Spinal cord (tissue), 10 donors: Measurements from ENCODE around the gene ITCH. TPM values are rescaled to one million over a fixed set of nuclear protein-coding genes. Genes with fewer than 3 reads are reported as not detected.
"Not testable (repeated sequence)": the region's sequence is repeated elsewhere in the genome, so short reads cannot be mapped to it uniquely, and the experiment has no call there.

Experiments
- DNase-seq, 6 donors: peaks; one replicate each; pipeline versions ENCODE4 v3.0.0 to v3.0.0-alpha.2; 2013 to 2015; ENCODE audit warnings: low spot score in 6 of 6, low read depth in 4 of 6
- H3K27ac ChIP-seq: one replicate; pipeline ENCODE4 v1.5.1; 2013; ENCODE audit warnings: low read depth, low read length, control low read depth
- H3K27me3 ChIP-seq: one replicate; pipeline ENCODE4 v1.6.1; 2013; ENCODE audit warnings: low read length; ENCODE audit not compliant: control insufficient read depth, insufficient read depth
- H3K36me3 ChIP-seq: one replicate; pipeline ENCODE4 v1.6.1; 2013; ENCODE audit warnings: low read length; ENCODE audit not compliant: control insufficient read depth, insufficient read depth
- H3K4me1 ChIP-seq: one replicate; pipeline ENCODE4 v1.6.1; 2013; ENCODE audit warnings: low read length; ENCODE audit not compliant: control insufficient read depth, insufficient read depth
- H3K4me3 ChIP-seq: one replicate; pipeline ENCODE4 v1.5.1; 2013; ENCODE audit warnings: low read depth, low read length, control low read depth
- H3K9me3 ChIP-seq: one replicate; pipeline ENCODE4 v1.6.1; 2013; ENCODE audit warnings: low read length; ENCODE audit not compliant: control insufficient read depth, insufficient read depth
- WGBS: methylation state at CpG from one replicate; pipeline ENCODE4 v1.1.5; 2013; ENCODE audit warnings: missing lambda C conversion rate; ENCODE audit not compliant: insufficient coverage; 5-methylcytosine and 5-hydroxymethylcytosine counted together
- polyA plus RNA-seq, 2 donors: library from polyadenylated mRNA; unstranded; fragments of 120-200 nt; gene quantifications; one replicate each; pipeline ENCODE4 v1.2.1, GENCODE V29; 2013; ENCODE audit not compliant: insufficient read length in 2 of 2
- total RNA-seq, 2 donors: library from RNA; depleted of rRNA in 1 of 2; stranded (reverse); fragments of 120-200 nt in 1 of 2; fragments of >200 nt in 1 of 2; gene quantifications; one replicate each; pipeline versions ENCODE4 v1.2.3 to v1.2.4, GENCODE V29; 2013 to 2014
- donor health status: healthy.

ITCH gene
- total and polyA plus RNA-seq, 4 donors: 25.3 to 88.5 (median 46.7) TPM

DNA sequence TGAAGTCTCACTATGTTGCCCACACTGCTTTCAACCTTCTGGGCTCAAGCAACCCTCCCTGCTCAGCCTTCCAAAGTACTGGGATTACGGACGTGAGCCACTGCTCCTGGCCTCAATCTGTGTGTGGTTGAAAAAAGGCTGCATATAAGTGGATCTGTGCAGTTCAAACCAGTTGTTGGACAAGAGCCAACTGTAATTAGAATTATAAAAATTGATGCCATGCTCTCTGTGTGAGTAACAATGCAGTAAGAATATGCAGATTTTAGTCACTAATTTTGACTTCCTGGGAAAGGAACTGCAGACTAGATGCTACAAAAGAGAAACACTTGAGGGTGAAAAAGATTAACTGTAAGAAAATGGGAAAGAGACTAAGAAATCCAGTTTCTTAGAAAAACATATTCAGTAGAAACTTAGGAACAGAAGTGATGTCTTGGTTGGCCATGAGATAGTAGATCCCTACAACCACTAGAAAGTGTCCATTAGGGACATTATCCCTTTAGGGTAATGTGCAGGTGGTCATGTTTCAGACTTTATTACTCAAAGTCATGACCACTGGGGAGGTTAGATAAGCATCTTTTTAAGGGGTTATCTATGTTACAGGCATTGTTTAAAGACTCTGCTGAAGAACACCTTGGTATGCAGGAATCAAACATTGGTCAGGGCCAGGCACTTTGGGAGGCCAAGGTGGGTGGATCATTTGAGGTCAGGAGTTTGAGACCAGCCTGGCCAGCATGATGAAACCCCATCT, 26.3 kb downstream of the ITCH start:
- H3K9me3 ChIP-seq: no peaks in the 10 kb centered on the region
- peaks cover 2% of the 10 kb centered on the region for H3K4me1 ChIP-seq
- H3K36me3 ChIP-seq: peaks cover 12% of the 10 kb centered on the region
- H3K4me3 ChIP-seq: no peak overlapping the region
- H3K27ac ChIP-seq: no peak overlapping the region
- no CpG with 5 or more reads among the region's 2 CpGs for WGBS
- H3K27me3 ChIP-seq: no peaks in the 10 kb centered on the region
- peak in 2 of 6 donors; percentile 46 to 49 for DNase-seq

DNA sequence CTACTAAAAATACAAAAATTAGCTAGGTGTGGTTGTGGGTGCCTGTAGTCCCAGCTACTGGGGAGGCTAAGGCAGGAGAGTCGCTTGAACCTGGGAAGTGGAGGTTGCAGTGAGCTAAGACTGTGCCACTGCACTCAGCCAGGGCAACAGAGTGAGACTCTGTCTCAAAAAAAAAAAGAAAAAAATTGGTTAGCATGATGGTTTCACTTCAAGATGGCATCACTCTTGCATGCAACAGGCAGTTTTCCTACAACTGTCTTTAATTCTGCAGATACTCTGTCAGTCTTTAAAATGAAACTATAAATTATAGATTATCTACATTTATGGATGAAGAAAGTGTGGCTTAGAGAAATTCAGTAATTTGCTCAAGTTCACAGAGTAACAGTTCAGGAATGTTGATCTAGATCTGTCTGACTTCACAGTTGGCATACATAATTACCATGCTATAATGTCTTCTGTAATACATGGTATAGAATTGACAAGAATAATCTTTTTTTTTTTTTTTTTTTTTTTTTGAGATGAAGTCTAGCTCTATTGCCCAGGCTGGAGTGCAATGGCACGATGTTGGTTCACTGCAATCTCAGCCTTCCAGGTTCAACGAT, 27.0 kb downstream of the ITCH start:
- 100% methylated on average over 2 of the region's 3 CpGs for WGBS
- no peak overlapping the region for H3K27ac ChIP-seq

DNA sequence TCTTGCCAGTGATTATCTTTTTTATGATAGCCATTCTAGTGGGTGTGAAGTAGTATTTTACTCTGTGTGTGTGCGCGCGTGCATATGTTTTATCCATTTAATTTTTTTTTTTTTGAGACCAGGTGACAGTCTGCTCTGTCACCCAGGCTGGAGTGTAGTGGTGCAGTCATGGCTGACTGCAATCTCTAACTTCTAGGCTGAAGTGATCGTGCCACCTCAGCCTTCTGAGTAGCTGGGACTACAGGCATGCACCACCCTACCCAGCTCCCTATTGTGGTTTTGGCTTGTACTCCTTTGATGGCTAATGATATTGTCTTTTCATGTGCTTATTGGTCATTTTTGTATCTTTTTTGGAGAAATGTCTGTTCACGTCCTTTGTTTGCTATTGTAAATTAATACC, 33.3 kb downstream of the ITCH start:
- Histone ChIP-seq H3K4me3 (no peak overlapping the region), H3K36me3 (peaks cover 28% of the 10 kb centered on the region), H3K4me1 (no peaks in the 10 kb centered on the region), H3K27me3 (no peaks in the 10 kb centered on the region), H3K9me3 (no peaks in the 10 kb centered on the region), H3K27ac (no peak overlapping the region)
- no peak for DNase-seq
- WGBS: no CpG with 5 or more reads among the region's 5 CpGs

More for the DNA sequence above, 27.0 kb downstream of the ITCH start:
- H3K36me3 ChIP-seq: peaks cover 18% of the 10 kb centered on the region
- no peak overlapping the region for H3K4me3 ChIP-seq
- no peaks in the 10 kb centered on the region for H3K27me3 ChIP-seq
- no peaks in the 10 kb centered on the region for H3K9me3 ChIP-seq
- DNase-seq: no peak
- peaks cover 2% of the 10 kb centered on the region for H3K4me1 ChIP-seq

DNA sequence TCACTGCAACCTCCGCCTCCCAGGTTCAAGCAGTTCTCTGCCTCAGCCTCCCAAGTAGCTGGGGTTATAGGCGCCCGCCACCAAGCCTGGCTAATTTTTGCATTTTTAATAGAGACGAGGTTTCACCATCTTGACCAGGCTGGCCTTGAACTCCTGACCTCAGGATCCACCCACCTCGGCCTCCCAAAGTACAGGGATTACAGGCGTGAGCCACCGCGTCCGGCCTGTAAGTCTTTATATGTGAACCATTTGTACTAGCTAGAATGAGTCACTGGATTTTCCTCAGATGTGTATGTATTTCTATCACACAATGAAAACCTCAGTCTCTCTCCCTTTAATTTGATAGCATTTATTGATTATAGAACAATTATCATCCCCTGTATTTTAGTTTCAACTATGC, 34.0 kb downstream of the ITCH start:
- no peak overlapping the region for H3K27ac ChIP-seq
- 100% methylated on average over 4 of the region's 9 CpGs for WGBS
- DNase-seq: no peak
- no peaks in the 10 kb centered on the region for H3K4me1 ChIP-seq
- H3K4me3 ChIP-seq: no peak overlapping the region
- no peaks in the 10 kb centered on the region for H3K27me3 ChIP-seq
- H3K36me3 ChIP-seq: peaks cover 28% of the 10 kb centered on the region
- H3K9me3 ChIP-seq: no peaks in the 10 kb centered on the region

DNA sequence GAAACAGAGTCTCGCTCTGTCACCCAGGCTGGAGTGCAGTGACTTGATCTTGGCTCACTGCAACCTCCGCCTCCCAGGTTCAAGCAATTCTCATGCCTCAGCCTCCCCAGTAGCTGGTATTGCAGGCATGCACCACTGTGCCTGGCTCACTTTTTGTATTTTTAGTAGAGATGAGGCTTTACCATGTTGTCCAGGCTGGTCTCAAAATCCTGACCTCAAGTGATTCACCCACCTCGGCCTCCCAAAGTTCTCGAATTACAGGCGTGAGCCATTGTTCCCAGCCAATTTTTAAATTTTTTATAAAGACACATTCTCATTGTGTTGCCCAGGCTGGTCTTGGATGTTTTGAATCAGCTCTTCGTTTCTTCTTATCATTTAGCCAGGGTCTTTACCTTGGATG, 37.7 kb downstream of the ITCH start:
- H3K4me3 ChIP-seq, DNase-seq, H3K27ac ChIP-seq, H3K27me3 ChIP-seq, H3K9me3 ChIP-seq, H3K4me1 ChIP-seq: not testable (repeated sequence)
- WGBS: 100% methylated on average over 2 of the region's 6 CpGs
- peaks cover 11% of the 10 kb centered on the region for H3K36me3 ChIP-seq

DNA sequence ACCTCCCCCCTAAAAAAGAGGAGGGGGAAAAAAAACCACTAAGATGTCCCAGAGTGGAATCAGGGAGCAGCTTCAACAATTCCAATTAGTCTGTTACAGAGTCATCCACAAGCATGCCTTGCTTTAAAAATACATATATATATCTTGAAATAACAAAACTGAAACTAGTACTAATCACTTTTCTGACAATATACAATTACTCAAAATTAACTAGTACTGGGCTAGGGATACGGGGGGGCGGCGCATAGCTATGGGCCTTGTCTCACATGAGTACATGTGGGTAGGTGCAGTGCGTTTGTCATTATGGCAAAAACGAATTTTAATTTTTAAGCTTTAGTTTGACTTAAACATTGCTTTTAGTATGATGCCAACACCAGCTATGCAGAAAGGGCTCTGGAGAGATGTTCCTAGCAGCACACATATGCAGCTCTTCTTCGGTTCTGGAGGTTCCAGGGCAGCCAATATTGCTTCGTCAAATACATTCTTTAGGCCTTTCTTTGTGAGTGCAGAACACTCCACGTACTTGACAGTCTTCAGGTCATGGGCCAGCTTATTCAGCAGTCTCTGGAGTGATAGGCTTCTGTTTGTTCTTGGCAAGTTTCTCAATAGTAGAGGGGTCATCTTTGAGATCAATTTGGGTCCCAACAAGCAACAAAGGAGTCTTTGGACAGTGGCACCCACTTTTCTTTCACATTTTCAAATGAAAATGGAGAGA, 38.8 kb downstream of the ITCH start:
- H3K4me3 ChIP-seq: no peak overlapping the region
- H3K27ac ChIP-seq: no peak overlapping the region
- no peaks in the 10 kb centered on the region for H3K4me1 ChIP-seq
- no peaks in the 10 kb centered on the region for H3K27me3 ChIP-seq
- WGBS: 73% methylated on average over 3 of the region's 8 CpGs
- H3K36me3 ChIP-seq: peaks cover 7% of the 10 kb centered on the region
- H3K9me3 ChIP-seq: no peaks in the 10 kb centered on the region
- DNase-seq: no peak

DNA sequence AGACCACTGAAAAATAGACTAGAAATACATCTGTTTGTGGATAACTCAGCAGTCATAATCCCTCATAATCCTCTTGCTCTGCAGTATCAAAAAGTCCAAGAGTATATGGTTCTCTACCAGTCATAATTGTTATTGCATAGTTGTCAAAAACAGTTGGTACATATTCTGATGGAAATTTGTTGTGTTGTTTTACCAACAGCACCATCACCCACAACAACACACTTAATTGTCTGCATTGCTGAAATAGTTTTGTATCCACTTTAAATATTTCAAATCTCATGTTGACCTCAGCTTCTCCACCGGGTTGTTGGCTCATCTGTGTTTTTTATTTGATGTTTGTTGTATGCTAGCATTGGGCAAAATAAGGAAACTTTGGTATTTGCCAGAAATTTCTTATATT, 39.4 kb downstream of the ITCH start:
- no peak overlapping the region for H3K4me3 ChIP-seq
- H3K27me3 ChIP-seq: no peaks in the 10 kb centered on the region
- peaks cover 5% of the 10 kb centered on the region for H3K36me3 ChIP-seq
- no peaks in the 10 kb centered on the region for H3K4me1 ChIP-seq
- no peak for DNase-seq
- H3K27ac ChIP-seq: no peak overlapping the region
- H3K9me3 ChIP-seq: no peaks in the 10 kb centered on the region
- no CpG with 5 or more reads among the region's 1 CpG for WGBS

DNA sequence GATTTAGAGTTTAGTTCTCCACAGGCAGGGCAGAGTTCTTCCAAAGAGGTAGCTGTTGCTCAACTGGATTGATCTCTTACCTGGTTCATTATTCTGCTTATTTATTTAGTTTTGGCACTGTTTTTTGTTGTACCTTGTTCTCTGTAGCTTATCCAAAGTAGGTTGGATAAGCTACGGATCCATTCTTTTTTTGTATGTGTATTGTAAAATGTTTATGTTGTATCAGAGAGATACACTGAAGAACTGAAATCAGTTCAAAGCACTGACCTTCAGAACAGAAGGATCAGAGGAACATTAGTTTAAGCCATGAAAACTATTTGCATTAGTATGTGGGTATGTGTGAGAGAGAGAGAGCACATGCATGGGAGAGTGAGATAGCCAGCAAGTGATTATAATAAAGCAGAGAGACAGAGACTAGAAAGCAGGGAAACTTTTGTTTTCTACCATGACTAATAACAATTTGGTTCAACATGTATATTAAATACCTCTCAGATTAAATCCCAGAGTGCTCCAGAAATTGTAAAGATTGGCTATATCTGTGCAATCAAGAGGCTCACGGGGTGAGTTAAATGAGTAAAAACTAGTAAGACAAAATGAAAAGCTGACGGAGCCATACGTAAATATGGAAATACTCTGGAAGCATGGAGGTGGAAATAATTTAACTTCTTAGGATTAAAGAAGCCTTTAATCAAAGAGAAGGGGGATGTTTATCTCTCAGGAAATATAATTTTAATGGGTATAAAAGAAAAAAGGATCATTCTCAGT, 40.2 kb downstream of the ITCH start:
- H3K9me3 ChIP-seq: no peaks in the 10 kb centered on the region
- no peaks in the 10 kb centered on the region for H3K27me3 ChIP-seq
- peaks cover 5% of the 10 kb centered on the region for H3K36me3 ChIP-seq
- no peak overlapping the region for H3K4me3 ChIP-seq
- DNase-seq: peak in 1 of 6 donors; percentile 67
- H3K27ac ChIP-seq: no peak overlapping the region
- no CpG with 5 or more reads among the region's 4 CpGs for WGBS
- no peaks in the 10 kb centered on the region for H3K4me1 ChIP-seq

DNA sequence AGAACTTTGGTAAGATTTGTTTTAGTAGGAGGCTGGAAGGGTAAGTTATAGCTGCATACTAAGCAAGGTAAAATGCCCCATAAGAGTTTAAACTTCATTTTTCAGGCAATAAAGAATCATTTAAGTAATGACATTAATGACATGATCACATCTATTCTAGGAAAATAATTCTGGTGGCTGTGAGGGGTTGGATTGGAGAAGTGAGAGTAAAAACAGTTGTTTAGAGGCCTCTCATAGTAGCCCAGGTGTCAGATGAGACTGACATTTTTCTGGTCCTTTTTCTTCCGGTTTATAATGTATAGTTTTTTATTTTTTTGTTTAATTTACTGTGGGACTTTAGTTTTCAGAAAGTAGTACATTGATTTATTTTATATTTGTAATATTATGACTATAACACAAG, 40.8 kb downstream of the ITCH start:
- H3K27me3 ChIP-seq: no peaks in the 10 kb centered on the region
- H3K9me3 ChIP-seq: no peaks in the 10 kb centered on the region
- H3K4me1 ChIP-seq: no peaks in the 10 kb centered on the region
- no CpG with 5 or more reads among the region's 1 CpG for WGBS
- H3K4me3 ChIP-seq: no peak overlapping the region
- peaks cover 3% of the 10 kb centered on the region for H3K36me3 ChIP-seq
- DNase-seq: no peak
- H3K27ac ChIP-seq: no peak overlapping the region
